ENCODE data around the gene BIK.

DNA sequence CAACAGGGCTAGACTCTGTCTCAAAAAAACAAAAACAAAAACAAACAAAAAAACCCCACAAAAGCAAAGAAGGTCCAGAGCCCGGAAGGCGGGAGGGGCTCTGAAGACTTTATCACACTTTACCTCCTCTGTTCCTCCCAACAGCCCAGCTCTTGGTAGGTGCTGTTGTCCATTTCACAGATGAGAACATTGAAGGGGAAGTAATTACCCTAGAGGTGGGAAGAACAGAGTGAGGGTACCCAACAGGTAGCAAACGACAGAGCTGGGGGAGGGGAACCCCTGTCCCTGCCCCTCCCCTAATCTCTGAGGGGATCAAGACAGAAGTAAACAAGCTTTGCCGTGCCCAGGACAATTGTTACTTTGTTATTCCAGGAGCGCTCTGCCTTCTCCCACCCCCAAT, 1.0 kb upstream of the BIK start:
- TF ChIP-seq GATA2 (IDR thresholded peaks at IDR 0.05; ENCODE audit: low read depth, low read length) (no peak), GATA3 (IDR thresholded peaks at IDR 0.05; ENCODE audit: low read depth, low read length) (no peak)

Data from SH-SY5Y (cell line).